CD14-positive monocyte (primary cell): ENCODE results near the gene CSAD. TPM values are rescaled to one million over a fixed set of nuclear protein-coding genes. Genes with fewer than 3 reads are reported as not detected.

Source experiments
- DNase-seq, 3 donors: peaks; one replicate each; pipeline ENCODE4 v3.0.0-alpha.2; 2011 to 2022
- H2AFZ ChIP-seq: 2 replicates; pipeline ENCODE4 v1.6.0; 2012; ENCODE audit warnings: mild to moderate bottlenecking, low read depth, low read length, inconsistent platforms; ENCODE audit not compliant: insufficient read depth, poor library complexity, severe bottlenecking
- H3K27ac ChIP-seq, 2 donors: 1 replicate in 1 of 2; 2 replicates in 1 of 2; pipeline ENCODE4 v1.5.1; 2012 to 2013; ENCODE audit warnings: low read length in 2 of 2, control low read depth in 1 of 2, inconsistent platforms in 1 of 2, low read depth in 1 of 2, mild to moderate bottlenecking in 1 of 2
- H3K27me3 ChIP-seq, 2 donors: one replicate each; pipeline versions ENCODE4 v1.6.0 to v1.6.1; 2011 to 2013; ENCODE audit warnings: low read length in 2 of 2; ENCODE audit not compliant: control insufficient read depth in 2 of 2, insufficient read depth in 2 of 2
- H3K36me3 ChIP-seq, 2 donors: replicated peaks in 1 of 2; 1 replicate in 1 of 2; 2 replicates in 1 of 2; pipeline versions ENCODE4 v1.5.1 to v1.6.1; 2012 to 2013; ENCODE audit warnings: low read length in 2 of 2, control low read depth in 1 of 2, inconsistent platforms in 1 of 2, mild to moderate bottlenecking in 1 of 2; ENCODE audit not compliant: insufficient read depth in 2 of 2, control insufficient read depth in 1 of 2
- H3K4me1 ChIP-seq, 2 donors: 1 replicate in 1 of 2; 2 replicates in 1 of 2; pipeline versions ENCODE4 v1.5.1 to v1.6.1; 2012 to 2013; ENCODE audit warnings: low read length in 2 of 2, control low read depth in 1 of 2, inconsistent platforms in 1 of 2, mild to moderate bottlenecking in 1 of 2, moderate library complexity in 1 of 2; ENCODE audit not compliant: insufficient read depth in 2 of 2, control insufficient read depth in 1 of 2
- H3K4me2 ChIP-seq: replicated peaks from 2 replicates; pipeline ENCODE3; 2012; ENCODE audit warnings: low read length, moderate library complexity, mild to moderate bottlenecking; ENCODE audit not compliant: poor library complexity, severe bottlenecking; ENCODE audit errors: extremely low read depth
- H3K4me3 ChIP-seq, 3 experiments: fragments of 200-600 bp in 1 of 3; sonication (generic) in 1 of 3; replicated peaks in 1 of 3; 1 replicate in 2 of 3; 2 replicates in 1 of 3; pipeline ENCODE4 v1.5.1; 2011 to 2013; ENCODE audit warnings: low read length in 3 of 3, mild to moderate bottlenecking in 3 of 3, control low read depth in 2 of 3, low read depth in 2 of 3, inconsistent platforms in 1 of 3, moderate library complexity in 1 of 3
- H3K79me2 ChIP-seq: 2 replicates; pipeline ENCODE4 v1.6.0; 2012; ENCODE audit warnings: mild to moderate bottlenecking, control low read depth, inconsistent platforms, low read length, moderate library complexity; ENCODE audit not compliant: insufficient read depth
- H3K9ac ChIP-seq: 2 replicates; pipeline ENCODE4 v1.6.0; 2017; ENCODE audit warnings: low read length, mild to moderate bottlenecking; ENCODE audit not compliant: insufficient read depth, poor library complexity, severe bottlenecking
- H3K9me3 ChIP-seq, 2 donors: replicated peaks in 1 of 2; 1 replicate in 1 of 2; 2 replicates in 1 of 2; pipeline versions ENCODE4 v1.5.1 to v1.6.1; 2012 to 2013; ENCODE audit warnings: low read length in 2 of 2, control low read depth in 1 of 2; ENCODE audit not compliant: control insufficient read depth in 1 of 2, insufficient read depth in 1 of 2
- H4K20me1 ChIP-seq: 2 replicates; pipeline ENCODE4 v1.6.0; 2012; ENCODE audit warnings: mild to moderate bottlenecking, low read length, control low read depth, moderate library complexity; ENCODE audit not compliant: insufficient read depth
- H3K27ac Mint-ChIP-seq, 7 donors: one replicate each; pipeline ENCODE4 v1.8.0; 2020; ENCODE audit warnings: mild to moderate bottlenecking in 7 of 7, mixed read lengths in 7 of 7, moderate library complexity in 6 of 7, inconsistent platforms in 2 of 7
- H3K27me3 Mint-ChIP-seq, 3 donors: one replicate each; pipeline ENCODE4 v1.8.0; 2021 to 2022; ENCODE audit warnings: low read depth in 3 of 3, mild to moderate bottlenecking in 3 of 3, mixed read lengths in 3 of 3, moderate library complexity in 3 of 3, inconsistent platforms in 1 of 3
- H3K36me3 Mint-ChIP-seq, 2 donors: one replicate each; pipeline ENCODE4 v1.8.0; 2020; ENCODE audit warnings: mixed read lengths in 2 of 2, inconsistent platforms in 1 of 2, mild to moderate bottlenecking in 1 of 2
- H3K4me1 Mint-ChIP-seq: one replicate; pipeline ENCODE4 v1.8.0; 2020; ENCODE audit warnings: mild to moderate bottlenecking, mixed read lengths
- H3K4me3 Mint-ChIP-seq, 2 donors: one replicate each; pipeline ENCODE4 v1.8.0; 2020; ENCODE audit warnings: mild to moderate bottlenecking in 2 of 2, mixed read lengths in 2 of 2, moderate library complexity in 1 of 2
- H3K9me3 Mint-ChIP-seq, 7 donors: one replicate each; pipeline ENCODE4 v1.8.0; 2020 to 2022; ENCODE audit warnings: mixed read lengths in 7 of 7, mild to moderate bottlenecking in 6 of 7, moderate library complexity in 6 of 7, inconsistent platforms in 2 of 7
- WGBS: methylation state at CpG from one replicate; pipeline ENCODE4 v1.1.5; 2013; ENCODE audit warnings: missing lambda C conversion rate; ENCODE audit not compliant: insufficient coverage; 5-methylcytosine and 5-hydroxymethylcytosine counted together
- intact Hi-C, 2 donors: fragments of 100-400 bp; cut with micrococcal nuclease; formaldehyde crosslinking; loops; one replicate each; pipeline versions ENCODE4 v1.15.0 to v1.15.1; 2023
- polyA plus RNA-seq, 3 donors: library from polyadenylated mRNA; depleted of rRNA in 1 of 3; unstranded in 2 of 3; stranded (reverse) in 1 of 3; fragments of 300-500 nt in 2 of 3; fragments of >200 nt in 1 of 3; fragmentation: Illumina TruSeq in 2 of 3; gene quantifications; 1 replicate in 2 of 3; 2 replicates in 1 of 3; pipeline ENCODE4 v1.2.3, GENCODE V29; 2012 to 2021
- TF ChIP-seq, protein P1 (sequence below): fragments of 200-600 bp; IDR thresholded peaks from one replicate; pipeline ENCODE4 v1.8.0; 2022; ENCODE audit warnings: antibody characterized with exemption, mild to moderate bottlenecking

Gene CSAD
- polyA plus RNA-seq, 3 donors: 1.3 to 145 (median 1.4) TPM

DNA sequence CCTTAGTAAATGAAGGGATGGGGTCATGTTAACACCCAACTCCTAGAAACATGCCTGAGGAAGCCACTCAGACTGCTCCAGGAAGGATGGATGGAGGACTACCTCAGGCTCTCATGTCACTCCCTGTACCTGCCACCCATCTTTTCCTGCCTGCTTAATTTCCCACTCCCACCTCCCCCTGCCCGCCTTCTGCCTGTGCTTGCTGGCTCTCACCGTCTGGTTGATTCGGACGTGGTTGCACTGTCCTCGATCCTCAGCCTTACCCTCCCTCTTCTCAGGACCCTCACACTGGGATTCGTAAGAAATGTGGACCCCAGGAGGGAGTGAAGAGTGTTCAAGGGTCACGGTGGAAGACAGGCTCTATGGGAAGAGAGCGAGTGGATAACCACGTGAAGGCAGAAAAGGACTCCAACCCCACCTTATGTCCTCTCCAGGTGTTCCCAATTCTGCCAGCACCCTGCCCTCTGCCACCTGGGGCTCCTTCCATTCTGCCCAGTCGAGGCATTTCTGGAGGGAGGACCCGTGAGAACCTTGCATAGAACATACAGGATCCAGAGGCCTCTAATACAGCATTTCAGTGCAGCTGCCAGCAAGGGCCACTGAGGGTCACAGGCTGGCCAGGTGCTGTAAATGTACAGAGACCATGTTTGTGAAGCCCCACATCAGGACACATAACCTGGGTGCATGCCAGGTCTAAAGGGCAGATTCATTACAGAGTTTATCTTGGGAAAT, 13.4 kb upstream of the CSAD start:
- WGBS: 100% methylated on average over 5 of the region's 11 CpGs
- H3K27me3 ChIP-seq: no peaks in the 10 kb centered on the region
- H3K4me3 ChIP-seq: no peak overlapping the region
- peaks cover 14% of the 10 kb centered on the region for H4K20me1 ChIP-seq
- H2AFZ ChIP-seq: no peak overlapping the region
- H3K79me2 ChIP-seq: no peaks in the 10 kb centered on the region
- Mint-ChIP-seq H3K36me3 (peaks cover 65 to 74% of the 10 kb centered on the region in 2 donors), H3K4me3 (no peak overlapping the region), H3K4me1 (peaks cover 18% of the 10 kb centered on the region), H3K27ac (peak overlapping the region in 1 of 7 donors; percentile 76), H3K9me3 (peaks cover 0 to 2% (median 0%) of the 10 kb centered on the region in 7 donors), H3K27me3 (peaks cover 9 to 17% (median 15%) of the 10 kb centered on the region in 3 donors)
- H3K9ac ChIP-seq: no peak overlapping the region
- TF ChIP-seq, protein P1, sequence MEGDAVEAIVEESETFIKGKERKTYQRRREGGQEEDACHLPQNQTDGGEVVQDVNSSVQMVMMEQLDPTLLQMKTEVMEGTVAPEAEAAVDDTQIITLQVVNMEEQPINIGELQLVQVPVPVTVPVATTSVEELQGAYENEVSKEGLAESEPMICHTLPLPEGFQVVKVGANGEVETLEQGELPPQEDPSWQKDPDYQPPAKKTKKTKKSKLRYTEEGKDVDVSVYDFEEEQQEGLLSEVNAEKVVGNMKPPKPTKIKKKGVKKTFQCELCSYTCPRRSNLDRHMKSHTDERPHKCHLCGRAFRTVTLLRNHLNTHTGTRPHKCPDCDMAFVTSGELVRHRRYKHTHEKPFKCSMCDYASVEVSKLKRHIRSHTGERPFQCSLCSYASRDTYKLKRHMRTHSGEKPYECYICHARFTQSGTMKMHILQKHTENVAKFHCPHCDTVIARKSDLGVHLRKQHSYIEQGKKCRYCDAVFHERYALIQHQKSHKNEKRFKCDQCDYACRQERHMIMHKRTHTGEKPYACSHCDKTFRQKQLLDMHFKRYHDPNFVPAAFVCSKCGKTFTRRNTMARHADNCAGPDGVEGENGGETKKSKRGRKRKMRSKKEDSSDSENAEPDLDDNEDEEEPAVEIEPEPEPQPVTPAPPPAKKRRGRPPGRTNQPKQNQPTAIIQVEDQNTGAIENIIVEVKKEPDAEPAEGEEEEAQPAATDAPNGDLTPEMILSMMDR: no peak
- peaks cover 10% of the 10 kb centered on the region in 2 donors for H3K4me1 ChIP-seq
- intact Hi-C loops: no loop called here
- no peaks in the 10 kb centered on the region for H3K9me3 ChIP-seq
- peaks cover 38 to 72% of the 10 kb centered on the region in 2 donors for H3K36me3 ChIP-seq
- H3K4me2 ChIP-seq: no peak overlapping the region
- no peak for DNase-seq
- H3K27ac ChIP-seq: no peak overlapping the region

DNA sequence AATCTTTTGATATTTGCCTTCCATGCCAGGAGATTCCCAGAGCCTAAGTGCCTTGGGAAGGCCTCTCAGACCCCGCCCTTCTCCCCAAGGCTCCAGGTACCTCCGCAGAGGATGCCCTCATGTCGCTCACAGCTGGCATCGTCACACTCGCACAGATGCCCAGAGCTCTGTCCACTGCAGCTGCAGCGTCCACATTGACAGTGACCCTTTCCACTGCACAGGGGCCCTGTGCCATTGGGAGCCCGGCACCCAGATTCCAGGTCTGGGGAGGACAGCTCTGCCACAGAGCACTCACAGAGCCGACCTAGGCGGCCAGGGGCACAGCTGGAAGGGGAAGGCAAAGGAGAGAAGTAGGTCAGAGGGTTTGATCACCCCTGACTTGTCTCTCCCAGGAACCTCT, 12.3 kb upstream of the CSAD start:
- no peak for DNase-seq

More for the DNA sequence above, 12.3 kb upstream of the CSAD start:
- H3K27ac Mint-ChIP-seq: peak overlapping the region in 2 of 7 donors; percentile 2 to 23
- Histone ChIP-seq H4K20me1 (peaks cover 17% of the 10 kb centered on the region), H3K79me2 (no peaks in the 10 kb centered on the region), H3K9ac (no peak overlapping the region), H3K36me3 (peaks cover 47 to 83% of the 10 kb centered on the region in 2 donors), H3K27me3 (no peaks in the 10 kb centered on the region), H3K27ac (no peak overlapping the region), H2AFZ (no peak overlapping the region), H3K4me1 (peaks cover 4 to 5% of the 10 kb centered on the region in 2 donors), H3K4me3 (no peak overlapping the region), H3K4me2 (no peak overlapping the region), H3K9me3 (no peaks in the 10 kb centered on the region)
- intact Hi-C loops: no loop called here
- TF ChIP-seq, protein P1: no peak
- H3K9me3 Mint-ChIP-seq: peaks cover 0 to 2% (median 0%) of the 10 kb centered on the region in 7 donors
- peaks cover 67 to 76% of the 10 kb centered on the region in 2 donors for H3K36me3 Mint-ChIP-seq
- H3K27me3 Mint-ChIP-seq: peaks cover 6 to 8% (median 8%) of the 10 kb centered on the region in 3 donors
- no peak overlapping the region for H3K4me3 Mint-ChIP-seq
- 98% methylated on average over 7 of the region's 9 CpGs for WGBS
- peaks cover 7% of the 10 kb centered on the region for H3K4me1 Mint-ChIP-seq
